ENCODE data around the gene POU5F1. TPM values are rescaled to one million over a fixed set of nuclear protein-coding genes. Genes with fewer than 3 reads are reported as not detected.

The POU5F1 gene
- total and polyA plus RNA-seq, 4 donors, result 0.22 to 1.2 (median 0.84) TPM

GRCh38 chr6:31144296-31144969 is 26.0 kb downstream of the POU5F1 start:
- 96% methylated on average over 15 of the region's 18 CpGs for WGBS (ENCODE audit: insufficient coverage)

GRCh38 chr6:31143148-31143547 is 27.3 kb downstream of the POU5F1 start:
- H3K9me3 ChIP-seq (ENCODE audit: control insufficient read depth, insufficient read depth, low read length), result no peaks in the 10 kb centered on the region
- no peak overlapping the region for H3K27ac ChIP-seq (ENCODE audit: low read depth, low read length)

More at GRCh38 chr6:31144296-31144969, 26.0 kb downstream of the POU5F1 start:
- H3K9me3 ChIP-seq (ENCODE audit: control insufficient read depth, insufficient read depth, low read length), result no peaks in the 10 kb centered on the region
- no peak for DNase-seq (ENCODE audit: low read depth in 4 of 6, low spot score in 6 of 6)
- H3K27me3 ChIP-seq (ENCODE audit: control insufficient read depth, insufficient read depth, low read length), result no peaks in the 10 kb centered on the region
- no peak overlapping the region for H3K4me3 ChIP-seq (ENCODE audit: low read depth, low read length)
- no peak overlapping the region for H3K27ac ChIP-seq (ENCODE audit: low read depth, low read length)
- H3K36me3 ChIP-seq (ENCODE audit: control insufficient read depth, insufficient read depth, low read length), result peaks cover 38% of the 10 kb centered on the region
- H3K4me1 ChIP-seq (ENCODE audit: control insufficient read depth, insufficient read depth, low read length), result peaks cover 4% of the 10 kb centered on the region

GRCh38 chr6:31142361-31142761 is 28.1 kb downstream of the POU5F1 start:
- Histone ChIP-seq H3K36me3 (ENCODE audit: control insufficient read depth, insufficient read depth, low read length) (peaks cover 31% of the 10 kb centered on the region), H3K4me3 (ENCODE audit: low read depth, low read length) (no peak overlapping the region), H3K27me3 (ENCODE audit: control insufficient read depth, insufficient read depth, low read length) (no peaks in the 10 kb centered on the region), H3K9me3 (ENCODE audit: control insufficient read depth, insufficient read depth, low read length) (no peaks in the 10 kb centered on the region), H3K27ac (ENCODE audit: low read depth, low read length) (no peak overlapping the region), H3K4me1 (ENCODE audit: control insufficient read depth, insufficient read depth, low read length) (peaks cover 11% of the 10 kb centered on the region)
- WGBS (ENCODE audit: insufficient coverage), result 56% methylated on average over 1 of the region's 2 CpGs
- DNase-seq (ENCODE audit: low read depth in 4 of 6, low spot score in 6 of 6), result peak in 1 of 6 donors; percentile 8

More at GRCh38 chr6:31143148-31143547, 27.3 kb downstream of the POU5F1 start:
- DNase-seq (ENCODE audit: low read depth in 4 of 6, low spot score in 6 of 6), result peak in 1 of 6 donors; percentile 27
- no peak overlapping the region for H3K4me3 ChIP-seq (ENCODE audit: low read depth, low read length)
- H3K36me3 ChIP-seq (ENCODE audit: control insufficient read depth, insufficient read depth, low read length), result peaks cover 34% of the 10 kb centered on the region
- 41% methylated on average over 10 of the region's 11 CpGs for WGBS (ENCODE audit: insufficient coverage)
- no peaks in the 10 kb centered on the region for H3K27me3 ChIP-seq (ENCODE audit: control insufficient read depth, insufficient read depth, low read length)
- H3K4me1 ChIP-seq (ENCODE audit: control insufficient read depth, insufficient read depth, low read length), result peaks cover 4% of the 10 kb centered on the region

- WGBS (ENCODE audit: insufficient coverage), result 87% methylated on average over 15 of the region's 15 CpGs
- no peak for DNase-seq (ENCODE audit: low read depth in 4 of 6, low spot score in 6 of 6)
- Histone ChIP-seq H3K9me3 (ENCODE audit: control insufficient read depth, insufficient read depth, low read length) (no peaks in the 10 kb centered on the region), H3K4me1 (ENCODE audit: control insufficient read depth, insufficient read depth, low read length) (peaks cover 12% of the 10 kb centered on the region), H3K36me3 (ENCODE audit: control insufficient read depth, insufficient read depth, low read length) (peaks cover 28% of the 10 kb centered on the region), H3K27me3 (ENCODE audit: control insufficient read depth, insufficient read depth, low read length) (no peaks in the 10 kb centered on the region), H3K4me3 (ENCODE audit: low read depth, low read length) (no peak overlapping the region), H3K27ac (ENCODE audit: low read depth, low read length) (no peak overlapping the region)
Measured at GRCh38 chr6:31140643-31141042, 29.8 kb downstream of the POU5F1 start.

GRCh38 chr6:31139599-31139998 is 30.9 kb downstream of the POU5F1 start:
- H3K27ac ChIP-seq (ENCODE audit: low read depth, low read length), result no peak overlapping the region
- no peak overlapping the region for H3K4me3 ChIP-seq (ENCODE audit: low read depth, low read length)
- H3K27me3 ChIP-seq (ENCODE audit: control insufficient read depth, insufficient read depth, low read length), result no peaks in the 10 kb centered on the region
- peaks cover 12% of the 10 kb centered on the region for H3K4me1 ChIP-seq (ENCODE audit: control insufficient read depth, insufficient read depth, low read length)
- WGBS (ENCODE audit: insufficient coverage), result 12% methylated on average over 4 of the region's 4 CpGs
- peaks cover 17% of the 10 kb centered on the region for H3K36me3 ChIP-seq (ENCODE audit: control insufficient read depth, insufficient read depth, low read length)
- no peaks in the 10 kb centered on the region for H3K9me3 ChIP-seq (ENCODE audit: control insufficient read depth, insufficient read depth, low read length)
- DNase-seq (ENCODE audit: low read depth in 4 of 6, low spot score in 6 of 6), result no peak

GRCh38 chr6:31138982-31139381 is 31.5 kb downstream of the POU5F1 start, which contains the start of gene PSORS1C2:
Gene PSORS1C2, minus strand, starts transcription at chr6:31139066. Its CDS starts 40 bp downstream, at chr6:31139026.
- 91% methylated on average over 4 of the region's 4 CpGs for WGBS (ENCODE audit: insufficient coverage)
- DNase-seq (ENCODE audit: low read depth in 4 of 6, low spot score in 6 of 6), result no peak
- Histone ChIP-seq H3K9me3 (ENCODE audit: control insufficient read depth, insufficient read depth, low read length) (no peaks in the 10 kb centered on the region), H3K27ac (ENCODE audit: low read depth, low read length) (no peak within 1 kb of the TSS), H3K4me1 (ENCODE audit: control insufficient read depth, insufficient read depth, low read length) (peaks cover 12% of the 10 kb centered on the region), H3K4me3 (ENCODE audit: low read depth, low read length) (no peak within 1 kb of the TSS), H3K27me3 (ENCODE audit: control insufficient read depth, insufficient read depth, low read length) (no peaks in the 10 kb centered on the region), H3K36me3 (ENCODE audit: control insufficient read depth, insufficient read depth, low read length) (peaks cover 11% of the 10 kb centered on the region)

GRCh38 chr6:31135710-31136109 is 34.8 kb downstream of the POU5F1 start:
- 97% methylated on average over 4 of the region's 10 CpGs for WGBS (ENCODE audit: insufficient coverage)
- DNase-seq (ENCODE audit: low read depth in 4 of 6, low spot score in 6 of 6), result no peak

GRCh38 chr6:31132806-31133205 is 37.7 kb downstream of the POU5F1 start:
- no peaks in the 10 kb centered on the region for H3K36me3 ChIP-seq (ENCODE audit: control insufficient read depth, insufficient read depth, low read length)
- H3K4me3 ChIP-seq (ENCODE audit: low read depth, low read length), result no peak overlapping the region
- no peaks in the 10 kb centered on the region for H3K27me3 ChIP-seq (ENCODE audit: control insufficient read depth, insufficient read depth, low read length)
- H3K27ac ChIP-seq (ENCODE audit: low read depth, low read length), result no peak overlapping the region
- peaks cover 5% of the 10 kb centered on the region for H3K4me1 ChIP-seq (ENCODE audit: control insufficient read depth, insufficient read depth, low read length)
- WGBS (ENCODE audit: insufficient coverage), result 81% methylated on average over 3 of the region's 6 CpGs
- no peaks in the 10 kb centered on the region for H3K9me3 ChIP-seq (ENCODE audit: control insufficient read depth, insufficient read depth, low read length)
- DNase-seq (ENCODE audit: low read depth in 4 of 6, low spot score in 6 of 6), result no peak

More at GRCh38 chr6:31135710-31136109, 34.8 kb downstream of the POU5F1 start:
- Histone ChIP-seq H3K27ac (ENCODE audit: low read depth, low read length) (no peak overlapping the region), H3K27me3 (ENCODE audit: control insufficient read depth, insufficient read depth, low read length) (no peaks in the 10 kb centered on the region), H3K36me3 (ENCODE audit: control insufficient read depth, insufficient read depth, low read length) (no peaks in the 10 kb centered on the region), H3K9me3 (ENCODE audit: control insufficient read depth, insufficient read depth, low read length) (no peaks in the 10 kb centered on the region), H3K4me1 (ENCODE audit: control insufficient read depth, insufficient read depth, low read length) (peaks cover 8% of the 10 kb centered on the region), H3K4me3 (ENCODE audit: low read depth, low read length) (no peak overlapping the region)

- H3K9me3 ChIP-seq (ENCODE audit: control insufficient read depth, insufficient read depth, low read length), result no peaks in the 10 kb centered on the region
- 71% methylated on average over 2 of the region's 3 CpGs for WGBS (ENCODE audit: insufficient coverage)
- no peak for DNase-seq (ENCODE audit: low read depth in 4 of 6, low spot score in 6 of 6)
- no peak overlapping the region for H3K27ac ChIP-seq (ENCODE audit: low read depth, low read length)
- H3K36me3 ChIP-seq (ENCODE audit: control insufficient read depth, insufficient read depth, low read length), result no peaks in the 10 kb centered on the region
- H3K4me3 ChIP-seq (ENCODE audit: low read depth, low read length), result no peak overlapping the region
- no peaks in the 10 kb centered on the region for H3K4me1 ChIP-seq (ENCODE audit: control insufficient read depth, insufficient read depth, low read length)
- H3K27me3 ChIP-seq (ENCODE audit: control insufficient read depth, insufficient read depth, low read length), result no peaks in the 10 kb centered on the region
Measured at GRCh38 chr6:31131595-31131994, 38.9 kb downstream of the POU5F1 start.

- Histone ChIP-seq H3K27me3 (ENCODE audit: control insufficient read depth, insufficient read depth, low read length) (no peaks in the 10 kb centered on the region), H3K36me3 (ENCODE audit: control insufficient read depth, insufficient read depth, low read length) (no peaks in the 10 kb centered on the region), H3K4me3 (ENCODE audit: low read depth, low read length) (no peak overlapping the region), H3K4me1 (ENCODE audit: control insufficient read depth, insufficient read depth, low read length) (no peaks in the 10 kb centered on the region), H3K9me3 (ENCODE audit: control insufficient read depth, insufficient read depth, low read length) (no peaks in the 10 kb centered on the region), H3K27ac (ENCODE audit: low read depth, low read length) (no peak overlapping the region)
- WGBS (ENCODE audit: insufficient coverage), result 90% methylated on average over 3 of the region's 3 CpGs
- DNase-seq (ENCODE audit: low read depth in 4 of 6, low spot score in 6 of 6), result no peak
Measured at GRCh38 chr6:31130751-31131150, 39.7 kb downstream of the POU5F1 start.
